ENCODE data around the gene PRAMEF7.
"Not testable (repeated sequence)": the region's sequence is repeated elsewhere in the genome, so short reads cannot be mapped to it uniquely, and the experiment has no call there.

PRAMEF7 gene

GRCh38 chr1:12916310-12916709 is at the start of gene PRAMEF7:
PRAMEF7 (plus strand) TSS chr1:12916610; CDS start chr1:12917693, 1,083 bp downstream.
- DNase-seq: not testable (repeated sequence)

DNA sequence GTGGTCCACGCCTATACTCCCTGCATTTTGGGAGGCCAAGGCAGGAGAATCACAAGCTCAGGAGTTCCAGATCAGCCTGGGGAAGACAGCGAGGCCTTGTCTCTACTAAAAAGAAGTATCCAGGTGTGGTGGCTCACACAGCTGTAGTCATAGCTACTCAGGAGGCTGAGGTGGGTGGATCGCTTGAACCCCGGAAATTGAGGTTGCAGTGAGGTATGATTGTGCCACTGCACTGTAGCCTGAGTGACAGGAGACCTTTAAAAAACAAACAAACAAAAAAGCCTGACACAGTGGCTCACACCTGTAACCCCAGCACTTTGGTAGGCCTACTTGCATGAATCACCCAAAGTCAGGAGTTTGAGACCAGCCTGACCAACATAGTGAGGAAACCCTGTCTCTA is 38.0 kb upstream of the PRAMEF7 start:
- not testable (repeated sequence) for DNase-seq

GRCh38 chr1:12886101-12886500 is 30.3 kb upstream of the PRAMEF7 start, which contains the start of gene PRAMEF4:
PRAMEF4 (minus strand) TSS chr1:12886201; CDS start chr1:12883394, 2,807 bp downstream.
- DNase-seq: not testable (repeated sequence)

DNA sequence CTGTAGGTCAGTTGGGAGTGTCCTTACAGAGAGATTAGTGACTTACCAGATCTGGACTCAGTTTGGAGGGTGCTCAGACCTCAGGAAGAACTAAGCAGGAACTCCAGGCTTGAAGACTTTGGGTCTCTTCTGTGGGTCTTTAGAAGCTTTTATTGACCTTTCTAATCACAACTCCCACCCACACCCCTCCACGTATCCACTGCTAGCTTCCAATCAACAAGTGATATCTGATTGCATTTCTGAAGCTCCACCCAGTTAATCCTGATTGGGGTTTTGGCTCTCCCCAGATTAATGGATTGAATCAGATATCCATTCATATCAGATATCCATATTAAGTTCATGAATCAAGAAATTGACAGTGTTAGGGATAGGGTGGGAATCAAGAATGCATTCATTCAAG is 18.2 kb upstream of the PRAMEF7 start, which contains the start of gene PRAMEF10:
TSS of gene PRAMEF10 (minus strand) at position 101 of the 400 bp plus-strand sequence. CDS start 2,423 bp downstream, outside the sequence.
- DNase-seq: not testable (repeated sequence)

- not testable (repeated sequence) for DNase-seq
Measured at GRCh38 chr1:12899186-12899585, 17.2 kb upstream of the PRAMEF7 start.

DNA sequence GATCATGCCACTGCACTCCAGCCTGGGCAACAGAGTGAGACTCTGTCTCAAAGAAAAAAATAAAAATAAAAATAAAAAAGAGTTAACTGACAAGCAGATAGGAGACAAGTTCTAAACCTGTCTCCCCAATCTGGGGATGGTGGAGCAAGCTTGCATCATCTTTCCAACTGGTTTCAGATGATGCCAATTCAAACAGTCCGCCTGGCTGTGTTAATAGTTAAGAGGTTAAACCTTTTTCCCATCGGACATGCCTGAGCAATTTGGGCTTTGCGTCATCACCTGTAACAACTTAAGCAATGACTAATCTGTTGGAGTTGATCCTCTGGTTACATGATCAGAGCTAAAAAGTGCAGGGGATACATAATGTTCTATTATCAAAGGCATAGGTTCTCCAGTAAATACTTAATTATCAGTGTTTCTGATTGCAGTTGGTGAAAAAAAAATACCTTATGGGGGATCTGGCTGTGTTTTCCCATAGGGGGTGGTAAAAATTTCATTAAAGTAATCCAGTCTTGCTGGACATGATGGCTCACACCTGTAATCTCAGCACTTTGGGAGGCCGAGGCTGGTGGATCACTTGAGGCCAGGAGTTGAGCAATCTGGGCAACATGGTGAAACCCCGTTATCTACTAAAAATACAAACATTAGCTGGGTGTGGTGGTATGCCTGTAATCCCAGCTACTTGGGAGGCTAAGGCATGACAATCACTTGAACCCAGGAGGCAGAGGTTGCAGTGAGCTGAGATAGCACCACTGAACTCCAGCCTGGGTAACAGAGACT is 12.4 kb upstream of the PRAMEF7 start:
- DNase-seq: not testable (repeated sequence)

GRCh38 chr1:12921749-12922148 is 5.3 kb downstream of the PRAMEF7 start:
- not testable (repeated sequence) for DNase-seq

- not testable (repeated sequence) for DNase-seq
Measured at GRCh38 chr1:12924368-12924767, 8.0 kb downstream of the PRAMEF7 start.

GRCh38 chr1:12947480-12947879 is 31.1 kb downstream of the PRAMEF7 start, which contains the start of gene PRAMEF6:
PRAMEF6 (minus strand) TSS chr1:12947580; CDS start chr1:12942518, 5,062 bp downstream.
- DNase-seq: not testable (repeated sequence)

Measured in inflammatory macrophage treated with lipopolysaccharide for 1 hour (primary cell).